ENCODE results near the gene YIPF1. TPM values are rescaled to one million over a fixed set of nuclear protein-coding genes. Genes with fewer than 3 reads are reported as not detected.

Gene YIPF1
- total RNA-seq, 4 donors from 2014 or later: 16.8 to 21.4 (median 19.7) TPM

DNA sequence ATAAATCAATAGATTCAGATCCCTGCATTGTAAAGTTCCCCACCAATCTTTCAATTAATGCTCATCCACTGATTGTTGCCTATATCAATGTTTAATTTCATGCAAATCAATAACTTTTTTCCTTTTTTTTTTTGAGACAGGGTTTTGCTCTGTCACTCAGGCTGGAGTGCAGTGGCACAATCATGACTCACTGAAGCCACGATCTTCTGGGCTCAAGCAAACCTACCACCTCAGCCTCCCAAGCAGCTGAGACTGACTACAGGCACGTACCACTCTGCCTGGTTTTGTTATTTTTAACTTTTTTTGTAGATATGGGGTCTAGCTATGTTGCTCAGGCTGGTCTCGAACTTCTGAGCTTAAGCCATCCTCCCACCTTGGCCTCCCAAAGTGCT is 30.1 kb upstream of the YIPF1 start:
- Histone ChIP-seq H3K4me1 (peaks cover 0 to 10% (median 2%) of the 10 kb centered on the region in 4 donors), H3K27ac (replicated peaks in 1 of 4) (no peak overlapping the region), H3K36me3 (peaks cover 8 to 54% (median 35%) of the 10 kb centered on the region in 4 donors), H3K4me3 (no peak overlapping the region), H3K27me3 (no peaks in the 10 kb centered on the region), H3K9me3 (no peaks in the 10 kb centered on the region)
- TF ChIP-seq CTCF (IDR thresholded peaks at IDR 0.05) (no peak), POLR2AphosphoS5 (IDR thresholded peaks at IDR 0.05) (no peak), EP300 (IDR thresholded peaks at IDR 0.05) (no peak), POLR2A (IDR thresholded peaks at IDR 0.05; ENCODE audit: low read depth) (no peak)
- 84% methylated on average over 3 of the region's 3 CpGs for WGBS
- no peak for DNase-seq (ENCODE audit: extremely low spot score)
- intact Hi-C loops (cut with DNase I): no loop called here

- peaks cover 8 to 42% (median 32%) of the 10 kb centered on the region in 4 donors for H3K36me3 ChIP-seq
- DNase-seq (ENCODE audit: extremely low spot score): no peak
- 94% methylated on average over 5 of the region's 5 CpGs for WGBS
- no peak overlapping the region for H3K27ac ChIP-seq (replicated peaks in 1 of 4)
- no peaks in the 10 kb centered on the region for H3K9me3 ChIP-seq
- intact Hi-C loops (cut with DNase I): no loop called here
- H3K4me3 ChIP-seq: no peak overlapping the region
- no peaks in the 10 kb centered on the region for H3K27me3 ChIP-seq
- peaks cover 0 to 10% (median 2%) of the 10 kb centered on the region in 4 donors for H3K4me1 ChIP-seq
- TF ChIP-seq POLR2A (IDR thresholded peaks at IDR 0.05; ENCODE audit: low read depth): no peak
- no peak for TF ChIP-seq CTCF (IDR thresholded peaks at IDR 0.05)
- TF ChIP-seq EP300 (IDR thresholded peaks at IDR 0.05): no peak
- no peak for TF ChIP-seq POLR2AphosphoS5 (IDR thresholded peaks at IDR 0.05)
Observed at GRCh38 chr1:53918343-53918742, 28.7 kb upstream of the YIPF1 start.

GRCh38 chr1:53913352-53914033 is 23.9 kb upstream of the YIPF1 start:
- WGBS: 89% methylated on average over 5 of the region's 5 CpGs

DNA sequence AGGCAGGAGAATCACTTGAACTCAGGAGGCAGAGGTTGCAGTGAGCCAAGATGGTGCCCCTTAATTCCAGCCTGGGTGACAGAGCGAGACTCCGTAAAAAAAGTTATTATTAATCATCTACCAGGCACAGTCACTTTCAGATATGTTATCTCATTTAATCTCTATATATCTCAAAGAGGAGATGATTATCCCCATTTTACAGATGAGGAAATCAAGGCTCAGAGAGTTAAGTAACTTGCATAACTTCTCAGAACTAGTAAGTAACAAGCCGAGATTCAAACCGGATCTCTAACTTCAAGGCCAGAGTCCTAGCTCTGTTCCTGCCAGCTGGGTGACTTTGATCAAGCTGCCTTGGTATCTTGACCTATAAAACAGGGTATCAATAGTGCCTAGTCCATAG is 21.8 kb upstream of the YIPF1 start:
- TF ChIP-seq POLR2AphosphoS5 (IDR thresholded peaks at IDR 0.05) (no peak), CTCF (IDR thresholded peaks at IDR 0.05) (no peak), EP300 (IDR thresholded peaks at IDR 0.05) (no peak), POLR2A (IDR thresholded peaks at IDR 0.05; ENCODE audit: low read depth) (no peak)

More at GRCh38 chr1:53913352-53914033, 23.9 kb upstream of the YIPF1 start:
- Histone ChIP-seq H3K36me3 (peaks cover 3 to 30% (median 20%) of the 10 kb centered on the region in 4 donors), H3K4me3 (no peak overlapping the region), H3K9me3 (no peaks in the 10 kb centered on the region), H3K27me3 (no peaks in the 10 kb centered on the region), H3K27ac (replicated peaks in 1 of 4) (no peak overlapping the region), H3K4me1 (no peaks in the 10 kb centered on the region)
- no peak for TF ChIP-seq POLR2A (IDR thresholded peaks at IDR 0.05; ENCODE audit: low read depth)
- TF ChIP-seq EP300 (IDR thresholded peaks at IDR 0.05): no peak
- TF ChIP-seq POLR2AphosphoS5 (IDR thresholded peaks at IDR 0.05): no peak
- no peak for TF ChIP-seq CTCF (IDR thresholded peaks at IDR 0.05)
- intact Hi-C loops (cut with DNase I): no loop called here
- DNase-seq (ENCODE audit: extremely low spot score): peak; percentile 26

More for the DNA sequence above, 21.8 kb upstream of the YIPF1 start:
- Histone ChIP-seq H3K27me3 (no peaks in the 10 kb centered on the region), H3K9me3 (no peaks in the 10 kb centered on the region), H3K4me3 (no peak overlapping the region), H3K27ac (replicated peaks in 1 of 4) (no peak overlapping the region), H3K4me1 (no peaks in the 10 kb centered on the region), H3K36me3 (peaks cover 0 to 25% (median 18%) of the 10 kb centered on the region in 4 donors)
- intact Hi-C loops (cut with DNase I): no loop called here
- DNase-seq (ENCODE audit: extremely low spot score): no peak
- over 99% methylated on average over 4 of the region's 4 CpGs for WGBS
